ENCODE data around the gene VGLL4. TPM values are rescaled to one million over a fixed set of nuclear protein-coding genes. Genes with fewer than 3 reads are reported as not detected.

Gene VGLL4
- total RNA-seq, 1 experiment from 2014 or later: 31.7 TPM

DNA sequence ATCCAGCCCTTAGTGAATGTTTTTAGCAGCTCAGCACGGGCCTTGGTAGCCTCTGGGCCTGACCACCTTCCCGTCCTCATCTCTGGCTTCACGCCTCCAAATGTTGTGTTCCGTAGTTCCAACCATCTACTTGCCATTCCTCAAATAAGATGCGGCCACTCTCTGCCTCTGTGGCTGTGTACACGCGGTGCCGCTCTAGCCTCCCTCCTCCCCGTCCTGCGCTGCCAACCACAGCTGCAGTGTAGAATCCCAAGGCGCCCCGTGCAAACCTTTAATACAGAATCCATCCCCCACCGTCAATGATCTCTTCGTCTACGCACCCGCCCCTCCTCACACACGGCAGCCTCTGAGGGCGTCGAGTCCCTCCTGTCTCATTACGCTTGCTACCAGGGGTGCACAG is 77.2 kb downstream of the VGLL4 start:
- H3K36me3 Mint-ChIP-seq (ENCODE audit: insufficient read depth, unreplicated experiment): peaks cover 34% of the 10 kb centered on the region
- TF ChIP-seq CTCF (IDR thresholded peaks at IDR 0.05; ENCODE audit: unreplicated experiment): no peak
- H3K27me3 Mint-ChIP-seq (ENCODE audit: insufficient read depth, unreplicated experiment): no peaks in the 10 kb centered on the region

GRCh38 chr3:11565932-11566331 is 77.8 kb downstream of the VGLL4 start:
- ChIA-PET POLR2A (no interaction called here), CTCF (no interaction called here)
- no peak overlapping the region for H3K4me3 Mint-ChIP-seq (ENCODE audit: unreplicated experiment)
- peaks cover 25% of the 10 kb centered on the region for H3K4me1 Mint-ChIP-seq (ENCODE audit: insufficient read depth, unreplicated experiment)
- TF ChIP-seq CTCF (IDR thresholded peaks at IDR 0.05; ENCODE audit: unreplicated experiment): no peak
- peaks cover 39% of the 10 kb centered on the region for H3K36me3 Mint-ChIP-seq (ENCODE audit: insufficient read depth, unreplicated experiment)
- no TSS peak for BruUV-seq (replicated peaks)
- no peak overlapping the region for H3K27ac Mint-ChIP-seq (ENCODE audit: low read depth, unreplicated experiment)
- no peaks in the 10 kb centered on the region for H3K27me3 Mint-ChIP-seq (ENCODE audit: insufficient read depth, unreplicated experiment)
- intact Hi-C loops (cut with micrococcal nuclease): no loop called here
- H3K9me3 Mint-ChIP-seq (ENCODE audit: unreplicated experiment): no peaks in the 10 kb centered on the region
- no peak for DNase-seq (ENCODE audit: unreplicated experiment)

More for the DNA sequence above, 77.2 kb downstream of the VGLL4 start:
- no TSS peak for BruUV-seq (replicated peaks)
- DNase-seq (ENCODE audit: unreplicated experiment): no peak
- Mint-ChIP-seq H3K4me1 (ENCODE audit: insufficient read depth, unreplicated experiment) (peaks cover 27% of the 10 kb centered on the region), H3K4me3 (ENCODE audit: unreplicated experiment) (no peak overlapping the region), H3K9me3 (ENCODE audit: unreplicated experiment) (no peaks in the 10 kb centered on the region), H3K27ac (ENCODE audit: low read depth, unreplicated experiment) (no peak overlapping the region)
- ChIA-PET POLR2A (no interaction called here), CTCF (interaction anchor here (0.6 to 0.7 kb wide), 2 partner anchors 81 to 126 kb away, joined by 3 to 4 read pairs; no protein-coding TSS in a partner anchor)
- intact Hi-C loops (cut with micrococcal nuclease): no loop called here

- DNase-seq (ENCODE audit: unreplicated experiment): no peak
- H3K4me1 Mint-ChIP-seq (ENCODE audit: insufficient read depth, unreplicated experiment): peaks cover 21% of the 10 kb centered on the region
These were observed 78.2 kb downstream of the VGLL4 start for GRCh38 chr3:11565492-11565891.

DNA sequence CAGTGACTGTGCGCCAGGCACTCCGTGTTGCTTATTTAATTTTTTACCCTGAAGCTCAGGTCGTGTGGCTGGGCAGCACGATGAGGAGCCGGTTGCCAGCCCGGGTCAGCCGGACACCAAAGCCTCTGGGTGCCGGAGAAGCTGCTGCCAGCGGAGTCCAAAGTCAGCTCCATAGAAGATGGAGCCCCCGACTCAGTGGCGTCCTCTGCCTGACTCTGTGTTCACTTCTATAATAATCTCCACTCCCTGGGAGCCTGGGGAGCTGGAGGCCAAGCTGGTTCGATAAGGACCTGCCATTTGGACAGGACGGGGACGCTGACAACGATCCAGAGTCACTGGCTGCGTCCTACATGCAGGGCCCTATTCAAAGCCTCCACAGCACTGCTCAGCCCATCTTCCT is 78.6 kb downstream of the VGLL4 start:
- H3K27ac Mint-ChIP-seq (ENCODE audit: low read depth, unreplicated experiment): no peak overlapping the region
- no peak for TF ChIP-seq CTCF (IDR thresholded peaks at IDR 0.05; ENCODE audit: unreplicated experiment)

More at GRCh38 chr3:11565492-11565891, 78.2 kb downstream of the VGLL4 start:
- Mint-ChIP-seq H3K27ac (ENCODE audit: low read depth, unreplicated experiment) (no peak overlapping the region), H3K27me3 (ENCODE audit: insufficient read depth, unreplicated experiment) (no peaks in the 10 kb centered on the region), H3K36me3 (ENCODE audit: insufficient read depth, unreplicated experiment) (peaks cover 43% of the 10 kb centered on the region), H3K4me3 (ENCODE audit: unreplicated experiment) (no peak overlapping the region), H3K9me3 (ENCODE audit: unreplicated experiment) (no peaks in the 10 kb centered on the region)
- intact Hi-C loops (cut with micrococcal nuclease): no loop called here
- no peak for TF ChIP-seq CTCF (IDR thresholded peaks at IDR 0.05; ENCODE audit: unreplicated experiment)
- no TSS peak for BruUV-seq (replicated peaks)
- CTCF ChIA-PET: no interaction called here
- POLR2A ChIA-PET: no interaction called here

More for the DNA sequence above, 78.6 kb downstream of the VGLL4 start:
- DNase-seq (ENCODE audit: unreplicated experiment): no peak
- H3K4me1 Mint-ChIP-seq (ENCODE audit: insufficient read depth, unreplicated experiment): peaks cover 19% of the 10 kb centered on the region
- H3K36me3 Mint-ChIP-seq (ENCODE audit: insufficient read depth, unreplicated experiment): peaks cover 47% of the 10 kb centered on the region
- H3K4me3 Mint-ChIP-seq (ENCODE audit: unreplicated experiment): no peak overlapping the region
- no peaks in the 10 kb centered on the region for H3K9me3 Mint-ChIP-seq (ENCODE audit: unreplicated experiment)
- ChIA-PET POLR2A (no interaction called here), CTCF (no interaction called here)
- intact Hi-C loops (cut with micrococcal nuclease): no loop called here
- no TSS peak for BruUV-seq (replicated peaks)
- H3K27me3 Mint-ChIP-seq (ENCODE audit: insufficient read depth, unreplicated experiment): no peaks in the 10 kb centered on the region
